Lung (tissue), 12 donors: ENCODE measurements around the gene DOCK1. TPM values are rescaled to one million over a fixed set of nuclear protein-coding genes. Genes with fewer than 3 reads are reported as not detected.
A peak's percentile ranks its signal among the peaks of the same experiment; 100 is the strongest.

Experiments
- ATAC-seq: fragments of 200-7000 bp; cut with Tn5 transposase; one replicate; pipeline ENCODE4 v1.9.1; 2020; ENCODE audit warnings: moderate number of reproducible peaks; ENCODE audit not compliant: insufficient read depth, low FRiP score
- DNase-seq, 3 donors: peaks; one replicate each; pipeline ENCODE4 v3.0.0-alpha.2; 2013 to 2017
- H3K27ac ChIP-seq, 2 donors: one replicate each; pipeline ENCODE4 v1.5.1; 2013; ENCODE audit warnings: mild to moderate bottlenecking in 2 of 2, moderate library complexity in 2 of 2, control low read depth in 1 of 2, inconsistent platforms in 1 of 2, low read depth in 1 of 2, low read length in 1 of 2
- H3K27me3 ChIP-seq, 3 donors: one replicate each; pipeline ENCODE4 v1.5.1; 2013; ENCODE audit warnings: low read length in 2 of 3; ENCODE audit not compliant: control insufficient read depth in 3 of 3, insufficient read depth in 3 of 3
- H3K36me3 ChIP-seq, 4 donors: one replicate each; pipeline ENCODE4 v1.5.1; 2013; ENCODE audit warnings: low read length in 4 of 4, mild to moderate bottlenecking in 1 of 4, moderate library complexity in 1 of 4; ENCODE audit not compliant: control insufficient read depth in 4 of 4, insufficient read depth in 4 of 4
- H3K4me1 ChIP-seq, 5 donors: one replicate each; pipeline ENCODE4 v1.5.1; 2013; ENCODE audit warnings: low read length in 5 of 5, mild to moderate bottlenecking in 2 of 5, moderate library complexity in 1 of 5; ENCODE audit not compliant: control insufficient read depth in 5 of 5, insufficient read depth in 5 of 5
- H3K4me3 ChIP-seq: one replicate; pipeline ENCODE4 v1.5.1; 2013; ENCODE audit warnings: mild to moderate bottlenecking, control low read depth, moderate library complexity
- H3K9ac ChIP-seq, 2 donors: one replicate each; pipeline ENCODE4 v1.5.1; 2013; ENCODE audit warnings: low read length in 2 of 2, control low read depth in 1 of 2; ENCODE audit not compliant: insufficient read depth in 1 of 2
- H3K9me3 ChIP-seq, 4 donors: one replicate each; pipeline ENCODE4 v1.5.1; 2013; ENCODE audit warnings: low read length in 3 of 4, mild to moderate bottlenecking in 1 of 4, moderate library complexity in 1 of 4; ENCODE audit not compliant: control insufficient read depth in 4 of 4, insufficient read depth in 3 of 4
- WGBS, 2 donors: extraction: QIAGEN DNeasy Blood & Tissue Kit; methylation state at CpG; one replicate each; pipeline ENCODE4 v1.1.7; 2013; 5-methylcytosine and 5-hydroxymethylcytosine counted together
- polyA plus RNA-seq, 2 donors: library from polyadenylated mRNA; stranded (reverse); fragments of 200-250 nt; gene quantifications; one replicate each; pipeline ENCODE4 v1.2.1, GENCODE V29; 2013
- total RNA-seq, 2 donors: library from RNA; depleted of rRNA in 1 of 2; stranded (reverse); fragments of >200 nt in 1 of 2; gene quantifications; one replicate each; pipeline ENCODE4 v1.2.1, GENCODE V29; 2014 to 2021
- TF ChIP-seq, protein P1 (sequence below): IDR thresholded peaks from 2 replicates; pipeline ENCODE4 v1.5.1; 2012; ENCODE audit warnings: mild to moderate bottlenecking; ENCODE audit errors: control extremely low read depth, extremely low read depth
- donor health status: control.
- donor health status: control.
- donor health status: Bipolar disorder and iron deficiency.
- donor health status: healthy.
- donor health status: DM: yes; HTN: yes; CAD: no.

Gene DOCK1
- total and polyA plus RNA-seq, 4 donors: 11.2 to 102 (median 30.5) TPM

DNA sequence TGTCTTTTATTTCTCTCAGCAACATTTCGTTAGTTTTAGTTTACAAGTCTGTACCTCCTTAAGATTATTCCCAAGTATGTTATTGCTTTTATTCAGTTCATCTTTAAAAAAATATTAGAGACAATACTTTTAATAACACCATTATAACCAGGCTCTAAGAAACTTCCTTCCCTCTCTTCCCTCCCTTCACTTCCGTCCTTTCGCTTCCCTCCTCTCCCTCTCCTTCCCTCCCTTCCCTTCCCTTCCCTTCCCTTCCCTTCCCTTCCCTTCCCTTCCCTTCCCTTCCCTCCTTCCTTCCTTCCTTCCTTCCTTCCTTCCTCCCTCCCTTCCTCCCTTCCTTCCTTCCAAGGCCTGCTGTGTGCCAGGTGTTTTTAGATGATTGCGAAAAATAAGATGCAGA is 58.1 kb downstream of the DOCK1 start:
- WGBS, 2 donors: 76 to 81% methylated on average over 4 of the region's 4 CpGs
- no peak for ATAC-seq
- H3K36me3 ChIP-seq: no peaks in the 10 kb centered on the region
- peaks cover 0 to 2% (median 0%) of the 10 kb centered on the region in 5 donors for H3K4me1 ChIP-seq
- no peak for DNase-seq
- no peak overlapping the region for H3K9ac ChIP-seq
- H3K9me3 ChIP-seq: no peaks in the 10 kb centered on the region
- H3K27ac ChIP-seq: no peak overlapping the region
- TF ChIP-seq, protein P1, sequence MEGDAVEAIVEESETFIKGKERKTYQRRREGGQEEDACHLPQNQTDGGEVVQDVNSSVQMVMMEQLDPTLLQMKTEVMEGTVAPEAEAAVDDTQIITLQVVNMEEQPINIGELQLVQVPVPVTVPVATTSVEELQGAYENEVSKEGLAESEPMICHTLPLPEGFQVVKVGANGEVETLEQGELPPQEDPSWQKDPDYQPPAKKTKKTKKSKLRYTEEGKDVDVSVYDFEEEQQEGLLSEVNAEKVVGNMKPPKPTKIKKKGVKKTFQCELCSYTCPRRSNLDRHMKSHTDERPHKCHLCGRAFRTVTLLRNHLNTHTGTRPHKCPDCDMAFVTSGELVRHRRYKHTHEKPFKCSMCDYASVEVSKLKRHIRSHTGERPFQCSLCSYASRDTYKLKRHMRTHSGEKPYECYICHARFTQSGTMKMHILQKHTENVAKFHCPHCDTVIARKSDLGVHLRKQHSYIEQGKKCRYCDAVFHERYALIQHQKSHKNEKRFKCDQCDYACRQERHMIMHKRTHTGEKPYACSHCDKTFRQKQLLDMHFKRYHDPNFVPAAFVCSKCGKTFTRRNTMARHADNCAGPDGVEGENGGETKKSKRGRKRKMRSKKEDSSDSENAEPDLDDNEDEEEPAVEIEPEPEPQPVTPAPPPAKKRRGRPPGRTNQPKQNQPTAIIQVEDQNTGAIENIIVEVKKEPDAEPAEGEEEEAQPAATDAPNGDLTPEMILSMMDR: no peak
- H3K27me3 ChIP-seq: no peaks in the 10 kb centered on the region
- no peak overlapping the region for H3K4me3 ChIP-seq

DNA sequence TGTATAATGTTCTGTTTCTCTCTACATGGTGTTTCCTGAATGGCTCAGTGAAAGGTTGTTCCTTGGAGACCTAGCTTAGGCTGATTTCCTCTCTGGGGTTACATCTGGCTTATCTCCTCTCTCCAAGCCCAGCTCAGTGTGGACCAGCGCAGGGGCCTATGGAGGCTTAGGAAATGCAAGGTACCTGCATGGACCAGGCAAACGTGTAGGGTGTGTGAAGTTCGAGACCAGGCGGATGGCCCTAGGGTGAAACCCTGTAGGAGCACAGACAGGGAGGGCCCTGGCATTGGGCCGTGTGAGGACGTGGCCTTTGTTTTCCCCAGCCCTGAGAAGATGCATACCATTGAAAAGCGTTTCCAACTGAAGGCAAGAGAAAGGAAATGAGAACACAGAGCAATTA is 59.0 kb downstream of the DOCK1 start:
- Histone ChIP-seq H3K4me1 (peaks cover 0 to 2% (median 0%) of the 10 kb centered on the region in 5 donors), H3K36me3 (no peaks in the 10 kb centered on the region), H3K4me3 (no peak overlapping the region), H3K27me3 (no peaks in the 10 kb centered on the region), H3K27ac (no peak overlapping the region), H3K9ac (no peak overlapping the region), H3K9me3 (no peaks in the 10 kb centered on the region)
- 63% methylated on average over 7 of the region's 7 CpGs for WGBS, 2 donors
- DNase-seq (no peak), ATAC-seq (no peak)
- TF ChIP-seq, protein P1: no peak

DNA sequence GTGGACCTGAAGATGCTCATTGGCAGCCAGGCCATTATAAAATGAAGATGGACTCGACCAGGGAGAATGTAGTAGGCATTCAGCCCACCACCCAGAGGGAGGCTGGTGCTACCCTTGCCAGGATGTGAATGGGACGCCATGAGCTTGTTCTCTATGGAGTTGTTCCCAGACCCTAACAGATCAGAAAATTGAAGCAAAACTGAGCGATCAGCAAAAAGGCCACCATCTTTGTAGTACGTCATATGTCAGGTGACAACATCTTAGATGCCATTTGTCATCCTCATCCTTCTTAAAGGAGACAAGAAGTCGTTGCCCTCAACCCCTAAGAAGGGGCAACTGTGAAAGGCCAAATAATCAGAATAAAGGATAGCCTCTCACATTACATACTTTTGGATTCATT is 61.7 kb downstream of the DOCK1 start:
- H3K27me3 ChIP-seq: no peaks in the 10 kb centered on the region
- peaks cover 0 to 2% (median 0%) of the 10 kb centered on the region in 5 donors for H3K4me1 ChIP-seq
- ATAC-seq: no peak
- H3K36me3 ChIP-seq: peaks cover 2 to 4% (median 3%) of the 10 kb centered on the region in 4 donors
- H3K4me3 ChIP-seq: no peak overlapping the region
- no peak overlapping the region for H3K27ac ChIP-seq
- H3K9ac ChIP-seq: no peak overlapping the region
- 92% methylated on average over 5 of the region's 5 CpGs for WGBS, 2 donors
- H3K9me3 ChIP-seq: no peaks in the 10 kb centered on the region
- DNase-seq: no peak
- TF ChIP-seq, protein P1: no peak

DNA sequence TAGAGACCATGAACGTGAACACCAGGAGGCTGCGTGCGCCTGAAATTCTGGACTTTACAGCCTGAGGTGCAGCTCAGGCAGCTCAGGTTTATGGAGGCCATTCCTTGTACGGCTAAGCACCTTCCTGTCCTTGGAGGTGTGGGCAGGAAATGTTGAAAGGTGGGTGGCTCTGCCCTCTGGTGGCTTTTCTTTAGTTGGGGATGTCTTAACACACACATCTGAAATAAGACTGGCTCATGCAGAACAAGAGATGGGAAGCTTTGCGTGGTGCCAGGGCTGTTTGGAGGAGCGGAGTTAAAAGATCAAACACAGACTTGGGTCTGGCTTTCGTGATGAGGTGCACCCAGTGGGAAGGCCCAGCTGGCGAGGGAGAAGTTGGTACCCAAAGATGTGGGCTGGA is 64.1 kb downstream of the DOCK1 start:
- no peak overlapping the region for H3K27ac ChIP-seq
- H3K36me3 ChIP-seq: peaks cover 5 to 6% (median 5%) of the 10 kb centered on the region in 4 donors
- TF ChIP-seq, protein P1: no peak
- no peak overlapping the region for H3K9ac ChIP-seq
- peaks cover under 1 to 13% (median 6%) of the 10 kb centered on the region in 5 donors for H3K4me1 ChIP-seq
- H3K27me3 ChIP-seq: no peaks in the 10 kb centered on the region
- H3K4me3 ChIP-seq: no peak overlapping the region
- no peaks in the 10 kb centered on the region for H3K9me3 ChIP-seq
- 88 to 93% methylated on average over 8 of the region's 8 CpGs for WGBS, 2 donors
- DNase-seq (peak in 1 of 3 donors; percentile 12), ATAC-seq (no peak)
